C4-2B (cell line): ENCODE measurements around the gene ABL2.

Experiments used
- ZFX ChIP-seq: fragments of 450-650 bp; IDR thresholded peaks from 2 replicates; pipeline ENCODE4 v1.6.1; 2017
- TF ChIP-seq, protein P1 (sequence below): fragments of 450-650 bp; conservative IDR thresholded peaks from 2 replicates; pipeline ENCODE4 v1.5.1; 2017; ENCODE audit warnings: mild to moderate bottlenecking

DNA sequence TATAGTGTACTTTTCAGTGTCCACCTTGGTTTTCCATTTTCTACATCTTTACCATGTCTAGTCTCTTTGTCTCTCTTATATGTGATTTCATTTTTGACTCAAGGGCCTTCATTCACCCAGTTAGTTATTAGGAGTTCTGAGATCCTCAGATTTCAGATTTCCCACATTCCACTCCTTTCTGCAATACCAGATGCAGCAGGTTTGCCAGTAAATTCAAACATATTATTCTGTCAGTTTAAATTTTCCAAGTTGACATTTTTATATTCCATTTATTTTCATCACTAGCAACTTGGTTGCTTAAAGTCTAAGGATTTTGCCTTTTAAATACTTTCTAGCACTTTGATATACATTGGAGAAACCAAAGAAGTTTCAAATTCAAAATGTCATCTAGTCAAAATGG lies 42.4 kb downstream of the ABL2 start:
- TF ChIP-seq, protein P1, sequence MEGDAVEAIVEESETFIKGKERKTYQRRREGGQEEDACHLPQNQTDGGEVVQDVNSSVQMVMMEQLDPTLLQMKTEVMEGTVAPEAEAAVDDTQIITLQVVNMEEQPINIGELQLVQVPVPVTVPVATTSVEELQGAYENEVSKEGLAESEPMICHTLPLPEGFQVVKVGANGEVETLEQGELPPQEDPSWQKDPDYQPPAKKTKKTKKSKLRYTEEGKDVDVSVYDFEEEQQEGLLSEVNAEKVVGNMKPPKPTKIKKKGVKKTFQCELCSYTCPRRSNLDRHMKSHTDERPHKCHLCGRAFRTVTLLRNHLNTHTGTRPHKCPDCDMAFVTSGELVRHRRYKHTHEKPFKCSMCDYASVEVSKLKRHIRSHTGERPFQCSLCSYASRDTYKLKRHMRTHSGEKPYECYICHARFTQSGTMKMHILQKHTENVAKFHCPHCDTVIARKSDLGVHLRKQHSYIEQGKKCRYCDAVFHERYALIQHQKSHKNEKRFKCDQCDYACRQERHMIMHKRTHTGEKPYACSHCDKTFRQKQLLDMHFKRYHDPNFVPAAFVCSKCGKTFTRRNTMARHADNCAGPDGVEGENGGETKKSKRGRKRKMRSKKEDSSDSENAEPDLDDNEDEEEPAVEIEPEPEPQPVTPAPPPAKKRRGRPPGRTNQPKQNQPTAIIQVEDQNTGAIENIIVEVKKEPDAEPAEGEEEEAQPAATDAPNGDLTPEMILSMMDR = no peak
- no peak for TF ChIP-seq ZFX
